ENCODE data around the gene SNUPN.

DNA sequence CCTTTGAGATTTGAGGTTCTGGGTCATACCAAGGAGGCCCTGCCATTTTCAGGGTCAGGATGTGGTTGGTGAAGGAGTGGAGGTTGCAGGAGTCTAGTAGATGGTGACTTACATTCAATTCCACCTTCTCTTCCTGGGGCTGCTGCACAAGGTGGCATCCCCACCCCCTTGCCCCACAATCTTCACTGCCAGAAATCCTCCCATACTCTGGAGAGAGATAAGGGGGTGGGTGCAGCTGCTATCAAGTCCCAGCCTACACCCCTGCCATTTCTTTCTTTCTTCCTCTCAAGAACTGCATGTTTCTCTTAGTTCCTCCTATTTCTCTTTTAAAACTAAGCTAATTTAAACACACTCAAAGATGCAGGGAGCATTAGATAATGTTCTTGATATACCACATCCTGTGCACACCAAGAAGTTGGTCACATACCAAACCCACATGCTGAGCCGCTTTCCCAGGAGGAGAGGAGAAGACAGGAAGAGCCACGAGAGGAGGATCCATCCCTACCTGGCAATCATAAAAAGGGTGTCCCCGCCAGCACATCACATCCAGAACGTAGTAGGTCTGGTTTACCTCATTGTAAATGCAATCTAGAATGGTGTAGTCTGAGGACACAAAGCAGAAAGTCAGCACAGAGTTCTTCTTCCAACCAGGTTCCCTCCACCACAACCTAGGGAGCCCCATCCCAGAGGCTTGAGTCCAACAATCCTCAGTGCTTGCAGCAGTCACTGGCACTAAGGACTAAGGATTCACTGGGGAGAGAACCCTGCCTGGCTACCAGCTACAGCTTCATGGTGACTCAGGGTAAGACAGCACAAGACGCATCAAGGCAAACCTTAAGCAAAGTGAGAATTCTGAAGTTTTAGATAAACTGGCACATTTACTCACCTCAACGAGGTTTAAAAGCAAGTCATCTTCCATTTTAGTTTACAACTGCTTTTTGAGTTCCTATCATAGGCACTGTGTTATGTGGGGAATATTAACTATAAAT, 18.5 kb downstream of the SNUPN start:
- TF ChIP-seq POLR2A (IDR thresholded peaks at IDR 0.05) (no peak), CTCF (IDR thresholded peaks at IDR 0.05 in 4 of 5, conservative IDR thresholded peaks at IDR 0.05 in 1 of 5) (no peak)

Measured in gastrocnemius medialis (tissue), 4 donors.